Activated CD4-positive, alpha-beta T cell treated with anti-CD3 and anti-CD28 coated beads for 36 hours (primary cell): ENCODE results near the gene UXT. TPM values are rescaled to one million over a fixed set of nuclear protein-coding genes. Genes with fewer than 3 reads are reported as not detected.
"Not testable (repeated sequence)": the region's sequence is repeated elsewhere in the genome, so short reads cannot be mapped to it uniquely, and the experiment has no call there.

Experiments
- ATAC-seq: fragments of 200-7000 bp; cut with Tn5 transposase; one replicate; pipeline ENCODE4 v1.10.0; 2021; ENCODE audit warnings: mild to moderate bottlenecking, moderate library complexity
- CTCF ChIA-PET: fragments of 350-600 bp; sonication (Branson Sonifier 250); formaldehyde crosslinking; loops from one replicate; lab custom pipeline; 2021; ENCODE audit warnings: antibody characterized with exemption; lab: Charles Lee
- POLR2A ChIA-PET: fragments of 350-600 bp; sonication (Branson Sonifier 250); formaldehyde crosslinking; loops from one replicate; lab custom pipeline; 2021; ENCODE audit warnings: antibody characterized with exemption, inconsistent platforms; lab: Charles Lee
- DNase-seq: peaks from one replicate; pipeline ENCODE4 v3.0.0-alpha.2; 2020
- H3K27ac Mint-ChIP-seq: one replicate; pipeline ENCODE4 v1.8.0; 2021; ENCODE audit warnings: mixed read lengths
- H3K27me3 Mint-ChIP-seq: one replicate; pipeline ENCODE4 v1.8.0; 2021; ENCODE audit warnings: mixed read lengths
- H3K36me3 Mint-ChIP-seq: one replicate; pipeline ENCODE4 v1.8.0; 2021; ENCODE audit warnings: low read depth, mixed read lengths
- H3K4me1 Mint-ChIP-seq: one replicate; pipeline ENCODE4 v1.8.0; 2021; ENCODE audit warnings: mixed read lengths
- H3K4me3 Mint-ChIP-seq: one replicate; pipeline ENCODE4 v1.8.0; 2021; ENCODE audit warnings: mild to moderate bottlenecking, moderate library complexity, mixed read lengths
- H3K9me3 Mint-ChIP-seq: one replicate; pipeline ENCODE4 v1.8.0; 2021; ENCODE audit warnings: low read depth, mixed read lengths
- intact Hi-C, 2 experiments: fragments of 100-400 bp; cut with DNase I in 1 of 2; cut with micrococcal nuclease in 1 of 2; formaldehyde crosslinking; loops; one replicate each; pipeline versions ENCODE4 v1.14.2 to v1.15.1; 2022 to 2024; cut with DNase I, micrococcal nuclease
- total RNA-seq, 2 experiments: library from RNA; stranded (reverse); gene quantifications; one replicate each; pipeline ENCODE4 v1.2.3, GENCODE V29; 2021

Gene UXT
- total RNA-seq, 2 experiments from 2014 or later = 195 to 210 TPM

DNA sequence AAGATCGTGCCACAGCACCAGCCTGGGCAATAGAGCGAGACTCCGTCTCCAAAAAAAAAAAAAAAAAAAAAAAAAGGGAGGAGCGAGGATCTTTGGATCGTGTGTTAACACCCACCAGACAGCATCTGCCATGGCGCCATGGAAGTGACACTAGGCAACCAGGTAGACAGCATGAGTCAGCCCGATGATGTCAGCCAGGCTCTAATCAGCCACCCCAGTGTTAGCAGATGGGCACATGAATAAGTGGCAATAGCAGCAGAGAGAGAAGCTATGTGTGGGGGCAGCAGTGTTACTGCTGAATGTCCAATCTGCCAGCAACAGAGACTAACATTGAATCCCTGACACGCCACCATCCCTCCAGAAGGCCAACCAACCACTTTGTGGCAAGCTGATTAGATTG is 45.9 kb downstream of the UXT start:
- no peak for DNase-seq
- ChIA-PET POLR2A (no interaction called here), CTCF (no interaction called here)
- H3K4me3 Mint-ChIP-seq = no peak overlapping the region
- no peak for ATAC-seq
- no peak overlapping the region for H3K27ac Mint-ChIP-seq
- no peaks in the 10 kb centered on the region for H3K36me3 Mint-ChIP-seq
- intact Hi-C loops = no loop called here
- no peaks in the 10 kb centered on the region for H3K9me3 Mint-ChIP-seq
- peaks cover 3% of the 10 kb centered on the region for H3K4me1 Mint-ChIP-seq
- no peaks in the 10 kb centered on the region for H3K27me3 Mint-ChIP-seq

DNA sequence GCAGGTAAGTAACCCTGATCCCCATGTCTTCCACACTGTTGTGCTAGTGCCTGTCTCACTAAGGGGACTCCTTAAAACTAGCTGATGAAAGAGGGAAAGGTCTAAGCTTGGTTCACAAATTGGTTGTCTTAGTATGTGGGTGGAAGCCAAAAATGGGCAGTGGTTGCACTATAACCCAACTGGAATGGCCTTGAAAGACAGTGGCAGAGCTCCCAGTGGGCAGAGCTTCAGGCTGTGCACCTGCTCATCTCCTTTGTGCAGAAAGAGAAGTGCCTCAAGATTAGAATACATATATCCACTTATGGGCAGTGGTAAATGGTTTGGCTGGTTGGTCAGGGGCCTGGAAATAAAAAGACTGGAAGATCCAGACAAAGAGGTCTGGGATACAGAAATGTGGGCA is 46.6 kb downstream of the UXT start:
- Mint-ChIP-seq H3K27ac (no peak overlapping the region), H3K4me1 (peaks cover 5% of the 10 kb centered on the region)

DNA sequence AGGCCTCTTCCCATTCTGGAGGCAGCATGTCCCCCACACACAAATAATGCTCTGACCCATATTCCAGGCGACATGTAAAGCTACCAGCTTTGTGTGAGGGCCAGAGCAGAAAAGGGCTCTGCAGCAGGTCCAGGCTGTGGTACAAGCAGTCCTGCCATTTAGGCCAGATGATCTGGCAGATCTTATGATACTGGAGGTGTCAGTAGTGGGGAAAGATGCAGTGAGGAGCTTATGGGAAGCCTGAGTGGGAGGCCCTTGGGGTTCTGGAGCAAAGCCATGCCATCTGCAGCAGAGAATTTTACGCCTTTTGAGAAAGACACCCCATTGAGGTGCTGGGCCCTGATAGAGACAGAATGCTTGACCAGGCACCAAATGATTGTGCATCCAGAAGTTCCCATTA is 47.1 kb downstream of the UXT start:
- Mint-ChIP-seq H3K36me3 (no peaks in the 10 kb centered on the region), H3K27ac (no peak overlapping the region), H3K9me3 (no peaks in the 10 kb centered on the region), H3K27me3 (no peaks in the 10 kb centered on the region), H3K4me1 (peaks cover 5% of the 10 kb centered on the region), H3K4me3 (no peak overlapping the region)
- ChIA-PET CTCF (no interaction called here), POLR2A (no interaction called here)
- no peak for ATAC-seq
- intact Hi-C loops = no loop called here
- no peak for DNase-seq

More for the DNA sequence above, 46.6 kb downstream of the UXT start:
- Mint-ChIP-seq H3K27me3 (no peaks in the 10 kb centered on the region), H3K9me3 (no peaks in the 10 kb centered on the region), H3K4me3 (no peak overlapping the region), H3K36me3 (no peaks in the 10 kb centered on the region)
- ChIA-PET CTCF (no interaction called here), POLR2A (no interaction called here)
- intact Hi-C loops = no loop called here
- ATAC-seq = no peak
- no peak for DNase-seq

DNA sequence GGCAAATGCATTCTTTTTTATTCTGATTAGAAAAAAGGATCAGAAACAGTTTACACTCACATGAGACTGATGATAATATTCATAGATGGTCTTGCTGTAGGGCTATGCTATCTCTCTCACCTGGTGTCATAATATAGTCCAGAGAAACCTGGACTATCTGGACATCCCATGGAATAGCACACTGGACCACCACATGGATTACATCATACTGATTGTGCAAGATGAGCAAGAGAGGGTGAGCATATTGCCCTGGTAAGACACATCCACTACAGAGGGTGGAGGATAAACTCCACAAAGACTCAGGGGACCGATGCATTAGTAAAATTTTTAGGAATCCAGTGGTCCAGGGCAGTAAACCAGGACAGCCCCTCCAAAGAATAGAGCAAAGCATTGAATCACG is 47.5 kb downstream of the UXT start:
- no peaks in the 10 kb centered on the region for H3K36me3 Mint-ChIP-seq
- intact Hi-C loops = no loop called here
- H3K4me1 Mint-ChIP-seq = peaks cover 5% of the 10 kb centered on the region
- no peaks in the 10 kb centered on the region for H3K27me3 Mint-ChIP-seq
- H3K27ac Mint-ChIP-seq = no peak overlapping the region
- DNase-seq = no peak
- no peaks in the 10 kb centered on the region for H3K9me3 Mint-ChIP-seq
- POLR2A ChIA-PET = no interaction called here
- CTCF ChIA-PET = no interaction called here
- no peak overlapping the region for H3K4me3 Mint-ChIP-seq
- ATAC-seq = no peak

GRCh38 chrX:47610511-47610910 is 48.5 kb downstream of the UXT start:
- Mint-ChIP-seq H3K4me1 (peaks cover 5% of the 10 kb centered on the region), H3K9me3 (no peaks in the 10 kb centered on the region), H3K4me3 (no peak overlapping the region), H3K27me3 (no peaks in the 10 kb centered on the region), H3K36me3 (no peaks in the 10 kb centered on the region), H3K27ac (no peak overlapping the region)
- ChIA-PET CTCF (interaction anchor here (0.7 kb wide), 1 partner anchor 12 kb away, joined by 3 read pairs; no protein-coding TSS in a partner anchor), POLR2A (no interaction called here)
- no peak for DNase-seq
- ATAC-seq = no peak
- intact Hi-C loops = no loop called here

GRCh38 chrX:47608130-47608810 is 50.7 kb downstream of the UXT start:
- Mint-ChIP-seq H3K4me3 (no peak overlapping the region), H3K9me3 (no peaks in the 10 kb centered on the region), H3K36me3 (no peaks in the 10 kb centered on the region), H3K27me3 (no peaks in the 10 kb centered on the region), H3K4me1 (peaks cover 5% of the 10 kb centered on the region), H3K27ac (no peak overlapping the region)
- no peak for ATAC-seq
- CTCF ChIA-PET = no interaction called here
- DNase-seq = no peak
- intact Hi-C loops = no loop called here
- POLR2A ChIA-PET = no interaction called here

DNA sequence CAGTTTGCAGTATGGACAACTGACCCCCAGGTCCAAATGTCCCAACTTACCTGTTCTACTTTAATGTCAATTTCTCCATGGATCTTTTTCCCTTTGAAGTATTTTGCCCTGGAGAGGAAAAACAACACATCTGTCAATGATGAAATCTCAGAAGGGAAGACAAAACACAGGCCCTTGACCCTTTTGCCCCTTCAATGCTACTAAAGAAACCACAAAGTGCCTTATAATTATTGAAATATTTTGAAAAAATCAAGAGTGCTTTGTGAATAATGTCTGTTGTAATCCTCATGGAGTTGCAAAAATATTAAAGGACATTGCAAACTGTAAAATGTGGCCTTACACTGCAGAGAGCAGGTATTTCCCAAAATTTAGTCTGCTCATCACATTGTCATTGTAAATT is 51.9 kb downstream of the UXT start:
- no peaks in the 10 kb centered on the region for H3K27me3 Mint-ChIP-seq
- H3K9me3 Mint-ChIP-seq = no peaks in the 10 kb centered on the region
- DNase-seq (no peak), ATAC-seq (no peak)
- H3K4me1 Mint-ChIP-seq = peaks cover 5% of the 10 kb centered on the region
- H3K27ac Mint-ChIP-seq = no peak overlapping the region
- CTCF ChIA-PET = no interaction called here
- intact Hi-C loops = no loop called here
- POLR2A ChIA-PET = no interaction called here
- no peak overlapping the region for H3K4me3 Mint-ChIP-seq
- H3K36me3 Mint-ChIP-seq = no peaks in the 10 kb centered on the region

- CTCF ChIA-PET = no interaction called here
- Mint-ChIP-seq H3K36me3 (no peaks in the 10 kb centered on the region), H3K4me3 (no peak overlapping the region), H3K27ac (no peak overlapping the region), H3K9me3 (no peaks in the 10 kb centered on the region), H3K27me3 (no peaks in the 10 kb centered on the region), H3K4me1 (peaks cover 5% of the 10 kb centered on the region)
- intact Hi-C loops = no loop called here
- ATAC-seq (no peak), DNase-seq (no peak)
- POLR2A ChIA-PET = no interaction called here
Observed at GRCh38 chrX:47605024-47605423, 54.0 kb downstream of the UXT start.

GRCh38 chrX:47603125-47603524 is 55.9 kb downstream of the UXT start:
- H3K27me3 Mint-ChIP-seq, ATAC-seq, H3K9me3 Mint-ChIP-seq, H3K27ac Mint-ChIP-seq, H3K36me3 Mint-ChIP-seq, intact Hi-C loops, CTCF ChIA-PET, POLR2A ChIA-PET, DNase-seq, H3K4me1 Mint-ChIP-seq, H3K4me3 Mint-ChIP-seq: not testable (repeated sequence)

Other genes with a start within 250 kb of the UXT start
- 10 to 100 TPM in 1 of 2 experiments, 1 to 10 TPM in 1; 9.3 to 10.9 TPM for gene ZNF41, start 176.0 kb downstream of the UXT start, total RNA-seq
- gene ARAF, start 98.0 kb downstream of the UXT start, total RNA-seq = 10 to 100 TPM; 58.8 to 59.2 TPM
- 10 to 100 TPM; 40.3 to 48.4 TPM for gene TIMP1, start 76.7 kb downstream of the UXT start, total RNA-seq
- gene SYN1, start 39.3 kb downstream of the UXT start, total RNA-seq = under 1 TPM; 0.82 to 0.98 TPM
- gene CFP, start 29.2 kb downstream of the UXT start, total RNA-seq = 1 to 10 TPM; 2.4 to 4.7 TPM
- 100 to 1,000 TPM in 1 of 2 experiments, 10 to 100 TPM in 1; 96.8 to 117 TPM for gene ELK1, start 8.6 kb downstream of the UXT start, total RNA-seq
- gene ZNF81, start 177.7 kb upstream of the UXT start, total RNA-seq = 1 to 10 TPM; 5.3 to 6.4 TPM